GM23338 (cell line): ENCODE data around the gene PRDM1.

Experiments used
- CREB1 ChIP-seq: fragments of 250-450 bp; sonication (Bioruptor Pico); IDR thresholded peaks from 2 replicates; pipeline ENCODE4 v1.5.0; 2020; ENCODE audit warnings: low read depth, mild to moderate bottlenecking, moderate library complexity
- ETS1 ChIP-seq: IDR thresholded peaks from 2 replicates; pipeline ENCODE4 v1.6.1; 2016; ENCODE audit warnings: antibody characterized with exemption
- EZH2 ChIP-seq: fragments of 200-600 bp; sonication (generic); IDR thresholded peaks from one replicate; pipeline ENCODE4 v1.8.0; 2017; ENCODE audit warnings: antibody characterized with exemption, mild to moderate bottlenecking, low read depth; ENCODE audit not compliant: unreplicated experiment
- EZH2phosphoT487 ChIP-seq: fragments of 200-600 bp; sonication (generic); IDR thresholded peaks from one replicate; pipeline ENCODE4 v1.8.1; 2018; ENCODE audit warnings: antibody characterized with exemption; ENCODE audit not compliant: unreplicated experiment
- JUNB ChIP-seq: IDR thresholded peaks from one replicate; pipeline ENCODE4 v1.6.1; 2016; ENCODE audit warnings: antibody characterized with exemption; ENCODE audit not compliant: unreplicated experiment
- NANOG ChIP-seq: IDR thresholded peaks from 2 replicates; pipeline ENCODE4 v1.6.1; 2016; ENCODE audit warnings: antibody characterized with exemption, borderline replicate concordance
- POLR2AphosphoS5 ChIP-seq: IDR thresholded peaks from 2 replicates; pipeline ENCODE4 v1.6.1; 2016; ENCODE audit warnings: antibody characterized with exemption, low read depth
- STAT1 ChIP-seq: IDR thresholded peaks from one replicate; pipeline ENCODE4 v1.6.1; 2016; ENCODE audit warnings: antibody characterized with exemption; ENCODE audit not compliant: unreplicated experiment
- ZNF114 ChIP-seq: fragments of 250-450 bp; sonication (Bioruptor Pico); IDR thresholded peaks from 2 replicates; pipeline ENCODE4 v1.5.0; 2020; ENCODE audit warnings: mild to moderate bottlenecking, moderate library complexity
- ZNF331 ChIP-seq: fragments of 250-450 bp; sonication (Bioruptor Pico); IDR thresholded peaks from 2 replicates; pipeline ENCODE4 v1.5.0; 2020; ENCODE audit warnings: low read depth, mild to moderate bottlenecking, moderate library complexity
- TF ChIP-seq, protein P1 (sequence below), 2 experiments: fragments of 200-600 bp in 1 of 2; sonication (generic) in 1 of 2; conservative IDR thresholded peaks; 2 replicates each; pipeline versions ENCODE4 v1.5.1 to v1.6.1; 2016 to 2017; ENCODE audit warnings: antibody characterized with exemption in 2 of 2, low read depth in 2 of 2, mild to moderate bottlenecking in 2 of 2, moderate library complexity in 1 of 2
- TF ChIP-seq, protein P2 (sequence below): IDR thresholded peaks from one replicate; pipeline ENCODE4 v1.6.1; 2018; ENCODE audit warnings: antibody characterized with exemption; ENCODE audit not compliant: unreplicated experiment

DNA sequence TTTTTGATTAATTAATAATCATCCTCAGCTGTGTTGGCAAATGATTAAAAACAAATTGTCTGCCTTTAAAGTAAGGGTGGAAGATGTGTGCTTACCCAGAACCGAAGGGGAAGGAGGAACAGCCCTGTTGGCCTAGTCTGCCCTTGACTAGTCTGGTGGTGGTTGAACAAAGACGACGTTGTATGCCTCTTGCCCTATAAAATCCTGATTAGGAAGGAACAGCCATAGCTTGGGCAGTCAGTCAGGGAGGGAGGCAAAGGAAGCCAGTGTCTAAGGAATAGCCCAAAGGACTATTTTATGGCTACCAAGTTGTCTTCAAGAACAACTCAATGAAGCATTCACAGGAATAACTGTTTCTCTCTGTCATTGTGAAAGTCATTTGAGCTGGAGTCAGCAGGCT lies 70.7 kb downstream of the PRDM1 start:
- TF ChIP-seq, protein P1, sequence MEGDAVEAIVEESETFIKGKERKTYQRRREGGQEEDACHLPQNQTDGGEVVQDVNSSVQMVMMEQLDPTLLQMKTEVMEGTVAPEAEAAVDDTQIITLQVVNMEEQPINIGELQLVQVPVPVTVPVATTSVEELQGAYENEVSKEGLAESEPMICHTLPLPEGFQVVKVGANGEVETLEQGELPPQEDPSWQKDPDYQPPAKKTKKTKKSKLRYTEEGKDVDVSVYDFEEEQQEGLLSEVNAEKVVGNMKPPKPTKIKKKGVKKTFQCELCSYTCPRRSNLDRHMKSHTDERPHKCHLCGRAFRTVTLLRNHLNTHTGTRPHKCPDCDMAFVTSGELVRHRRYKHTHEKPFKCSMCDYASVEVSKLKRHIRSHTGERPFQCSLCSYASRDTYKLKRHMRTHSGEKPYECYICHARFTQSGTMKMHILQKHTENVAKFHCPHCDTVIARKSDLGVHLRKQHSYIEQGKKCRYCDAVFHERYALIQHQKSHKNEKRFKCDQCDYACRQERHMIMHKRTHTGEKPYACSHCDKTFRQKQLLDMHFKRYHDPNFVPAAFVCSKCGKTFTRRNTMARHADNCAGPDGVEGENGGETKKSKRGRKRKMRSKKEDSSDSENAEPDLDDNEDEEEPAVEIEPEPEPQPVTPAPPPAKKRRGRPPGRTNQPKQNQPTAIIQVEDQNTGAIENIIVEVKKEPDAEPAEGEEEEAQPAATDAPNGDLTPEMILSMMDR (conservative IDR thresholded peaks at IDR 0.05; ENCODE audit: low read depth in 2 of 2): no peak
- TF ChIP-seq EZH2 (no peak), POLR2AphosphoS5 (no peak), EZH2phosphoT487 (no peak), ZNF114 (no peak), CREB1 (CRISPR knock-in tag) (no peak), STAT1 (no peak), NANOG (no peak), JUNB (no peak), ETS1 (no peak), ZNF331 (CRISPR knock-in tag) (no peak)
- TF ChIP-seq, protein P2, sequence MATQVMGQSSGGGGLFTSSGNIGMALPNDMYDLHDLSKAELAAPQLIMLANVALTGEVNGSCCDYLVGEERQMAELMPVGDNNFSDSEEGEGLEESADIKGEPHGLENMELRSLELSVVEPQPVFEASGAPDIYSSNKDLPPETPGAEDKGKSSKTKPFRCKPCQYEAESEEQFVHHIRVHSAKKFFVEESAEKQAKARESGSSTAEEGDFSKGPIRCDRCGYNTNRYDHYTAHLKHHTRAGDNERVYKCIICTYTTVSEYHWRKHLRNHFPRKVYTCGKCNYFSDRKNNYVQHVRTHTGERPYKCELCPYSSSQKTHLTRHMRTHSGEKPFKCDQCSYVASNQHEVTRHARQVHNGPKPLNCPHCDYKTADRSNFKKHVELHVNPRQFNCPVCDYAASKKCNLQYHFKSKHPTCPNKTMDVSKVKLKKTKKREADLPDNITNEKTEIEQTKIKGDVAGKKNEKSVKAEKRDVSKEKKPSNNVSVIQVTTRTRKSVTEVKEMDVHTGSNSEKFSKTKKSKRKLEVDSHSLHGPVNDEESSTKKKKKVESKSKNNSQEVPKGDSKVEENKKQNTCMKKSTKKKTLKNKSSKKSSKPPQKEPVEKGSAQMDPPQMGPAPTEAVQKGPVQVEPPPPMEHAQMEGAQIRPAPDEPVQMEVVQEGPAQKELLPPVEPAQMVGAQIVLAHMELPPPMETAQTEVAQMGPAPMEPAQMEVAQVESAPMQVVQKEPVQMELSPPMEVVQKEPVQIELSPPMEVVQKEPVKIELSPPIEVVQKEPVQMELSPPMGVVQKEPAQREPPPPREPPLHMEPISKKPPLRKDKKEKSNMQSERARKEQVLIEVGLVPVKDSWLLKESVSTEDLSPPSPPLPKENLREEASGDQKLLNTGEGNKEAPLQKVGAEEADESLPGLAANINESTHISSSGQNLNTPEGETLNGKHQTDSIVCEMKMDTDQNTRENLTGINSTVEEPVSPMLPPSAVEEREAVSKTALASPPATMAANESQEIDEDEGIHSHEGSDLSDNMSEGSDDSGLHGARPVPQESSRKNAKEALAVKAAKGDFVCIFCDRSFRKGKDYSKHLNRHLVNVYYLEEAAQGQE: no peak
